Upper lobe of right lung (tissue), 1 donor: ENCODE data around the gene PRKN. TPM values are rescaled to one million over a fixed set of nuclear protein-coding genes. Genes with fewer than 3 reads are reported as not detected.

Source experiments
- ATAC-seq: fragments of 200-7000 bp; cut with Tn5 transposase; one replicate; pipeline ENCODE4 v1.9.1; 2020; ENCODE audit warnings: mild to moderate bottlenecking, moderate library complexity
- DNase-seq: peaks from one replicate; pipeline ENCODE4 v3.0.0-alpha.2; 2020
- H3K27ac ChIP-seq: fragments of 200-600 bp; one replicate; pipeline ENCODE4 v1.8.0; 2022
- H3K27me3 ChIP-seq: fragments of 200-600 bp; one replicate; pipeline ENCODE4 v1.8.0; 2022; ENCODE audit warnings: mild to moderate bottlenecking
- H3K36me3 ChIP-seq: fragments of 200-600 bp; one replicate; pipeline ENCODE4 v1.8.0; 2022
- H3K4me1 ChIP-seq: fragments of 200-600 bp; one replicate; pipeline ENCODE4 v1.8.0; 2022
- H3K4me3 ChIP-seq: fragments of 200-600 bp; one replicate; pipeline ENCODE4 v1.8.0; 2022; ENCODE audit warnings: mild to moderate bottlenecking
- H3K9me3 ChIP-seq: fragments of 200-600 bp; one replicate; pipeline ENCODE4 v1.8.0; 2022
- intact Hi-C: fragments of 100-400 bp; cut with DNase I; formaldehyde crosslinking; loops from one replicate; pipeline ENCODE4 v1.11.0; 2022
- total RNA-seq: library from RNA; stranded (reverse); fragmentation: NEBNext Ultra II Directional; extraction: Animal tissue kit (Norgen Biotek cat#: 25700); gene quantifications from one replicate; pipeline ENCODE4 v1.2.1, GENCODE V29; 2021
- TF ChIP-seq, protein P1 (sequence below): fragments of 200-600 bp; IDR thresholded peaks from one replicate; pipeline ENCODE4 v1.8.0; 2022; ENCODE audit warnings: antibody characterized with exemption
- donor health status: DM: no; HTN: yes; CAD: no; lungs with severe emphysema.

Gene PRKN
- total RNA-seq, 1 donor from 2014 or later, result 2.7 TPM

DNA sequence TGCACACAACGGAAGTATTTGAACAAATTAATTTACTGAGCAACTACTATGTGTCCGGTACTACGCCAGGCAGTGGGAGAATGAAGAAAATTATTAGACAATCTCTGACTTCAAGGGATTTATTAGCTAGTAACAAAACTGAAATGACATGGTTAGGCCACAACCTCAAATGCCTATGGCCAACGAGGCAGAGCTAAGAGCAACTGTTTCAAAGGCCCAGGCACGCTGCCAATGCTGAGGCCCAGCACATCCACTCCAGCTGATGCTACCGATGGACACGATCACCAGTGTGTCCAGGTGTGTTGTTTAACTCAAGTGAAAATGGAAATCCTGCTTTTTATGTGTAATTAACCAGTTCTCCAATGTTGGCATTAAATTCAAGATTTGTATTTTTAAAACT, 420.9 kb downstream of the PRKN start:
- Histone ChIP-seq H3K9me3 (no peaks in the 10 kb centered on the region), H3K27ac (no peak overlapping the region), H3K4me1 (no peaks in the 10 kb centered on the region), H3K4me3 (no peak overlapping the region), H3K27me3 (no peaks in the 10 kb centered on the region), H3K36me3 (no peaks in the 10 kb centered on the region)
- no peak for DNase-seq
- intact Hi-C loops, result no loop called here
- TF ChIP-seq, protein P1, sequence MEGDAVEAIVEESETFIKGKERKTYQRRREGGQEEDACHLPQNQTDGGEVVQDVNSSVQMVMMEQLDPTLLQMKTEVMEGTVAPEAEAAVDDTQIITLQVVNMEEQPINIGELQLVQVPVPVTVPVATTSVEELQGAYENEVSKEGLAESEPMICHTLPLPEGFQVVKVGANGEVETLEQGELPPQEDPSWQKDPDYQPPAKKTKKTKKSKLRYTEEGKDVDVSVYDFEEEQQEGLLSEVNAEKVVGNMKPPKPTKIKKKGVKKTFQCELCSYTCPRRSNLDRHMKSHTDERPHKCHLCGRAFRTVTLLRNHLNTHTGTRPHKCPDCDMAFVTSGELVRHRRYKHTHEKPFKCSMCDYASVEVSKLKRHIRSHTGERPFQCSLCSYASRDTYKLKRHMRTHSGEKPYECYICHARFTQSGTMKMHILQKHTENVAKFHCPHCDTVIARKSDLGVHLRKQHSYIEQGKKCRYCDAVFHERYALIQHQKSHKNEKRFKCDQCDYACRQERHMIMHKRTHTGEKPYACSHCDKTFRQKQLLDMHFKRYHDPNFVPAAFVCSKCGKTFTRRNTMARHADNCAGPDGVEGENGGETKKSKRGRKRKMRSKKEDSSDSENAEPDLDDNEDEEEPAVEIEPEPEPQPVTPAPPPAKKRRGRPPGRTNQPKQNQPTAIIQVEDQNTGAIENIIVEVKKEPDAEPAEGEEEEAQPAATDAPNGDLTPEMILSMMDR, result no peak
- ATAC-seq, result no peak

DNA sequence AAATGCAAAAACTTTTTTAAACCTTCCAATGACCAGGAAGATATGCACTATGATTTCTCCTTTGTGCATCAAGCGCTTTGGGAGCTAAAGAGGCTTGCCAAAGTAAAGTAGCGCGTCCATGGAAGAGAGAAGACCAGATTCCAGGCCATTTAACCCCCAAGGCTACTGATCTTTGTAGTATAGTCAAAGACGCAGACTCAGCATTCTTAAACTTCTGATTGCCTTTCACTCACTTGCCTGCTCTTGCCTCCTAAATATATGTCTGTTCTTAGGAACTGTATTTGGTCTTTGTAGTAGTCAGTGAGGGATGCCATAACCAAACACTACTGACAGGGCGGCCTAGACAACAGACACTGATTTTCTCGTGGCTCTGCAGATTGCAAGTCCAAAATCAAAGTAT, 426.4 kb downstream of the PRKN start:
- intact Hi-C loops, result no loop called here
- Histone ChIP-seq H3K4me3 (no peak overlapping the region), H3K27ac (no peak overlapping the region), H3K4me1 (no peaks in the 10 kb centered on the region), H3K27me3 (no peaks in the 10 kb centered on the region), H3K36me3 (no peaks in the 10 kb centered on the region), H3K9me3 (no peaks in the 10 kb centered on the region)
- ATAC-seq, result no peak
- TF ChIP-seq, protein P1, result no peak
- no peak for DNase-seq

DNA sequence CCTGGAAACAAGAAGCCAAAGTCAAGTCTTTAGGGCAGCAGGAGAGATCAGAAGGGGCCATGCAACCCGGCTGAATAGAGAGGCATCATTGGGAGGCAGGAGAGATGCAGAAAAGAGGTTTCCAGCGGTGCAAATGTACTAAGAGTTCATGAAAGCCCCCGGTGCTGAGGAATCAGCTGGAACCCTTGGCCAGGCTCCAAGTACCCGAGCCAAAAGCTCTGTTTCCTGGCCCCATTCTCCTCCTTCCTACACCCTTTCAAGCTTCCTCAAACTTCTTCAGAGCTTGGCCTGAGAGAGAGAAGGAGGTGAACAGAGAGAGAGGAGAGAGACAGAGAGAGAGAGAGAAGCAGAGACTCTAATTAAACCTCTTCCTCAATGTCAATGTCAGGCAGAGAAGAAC, 433.5 kb downstream of the PRKN start:
- no peak for ATAC-seq
- Histone ChIP-seq H3K4me1 (no peaks in the 10 kb centered on the region), H3K27me3 (no peaks in the 10 kb centered on the region), H3K9me3 (no peaks in the 10 kb centered on the region), H3K27ac (no peak overlapping the region), H3K36me3 (no peaks in the 10 kb centered on the region), H3K4me3 (no peak overlapping the region)
- intact Hi-C loops, result no loop called here
- TF ChIP-seq, protein P1, result no peak
- DNase-seq, result no peak

DNA sequence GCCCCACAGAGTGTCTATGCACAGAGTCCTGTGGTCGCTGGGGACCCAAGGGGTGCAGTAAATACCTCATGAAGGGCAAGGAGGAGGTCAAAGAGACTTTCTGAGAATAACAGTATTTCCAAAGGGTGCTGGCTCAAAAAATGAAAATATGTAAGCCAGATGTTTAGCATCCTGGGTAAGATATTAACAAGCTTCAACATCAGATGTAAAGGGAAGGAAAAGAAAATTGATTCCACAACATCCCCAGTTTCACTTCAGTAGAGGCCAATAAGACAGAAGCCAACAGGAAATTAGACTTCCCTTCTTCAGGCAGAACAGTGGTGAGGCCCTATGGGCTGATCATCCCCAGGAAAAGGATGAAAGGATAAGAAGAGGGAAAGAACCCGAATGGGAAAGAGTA, 434.7 kb downstream of the PRKN start:
- Histone ChIP-seq H3K4me3 (no peak overlapping the region), H3K9me3 (no peaks in the 10 kb centered on the region), H3K4me1 (no peaks in the 10 kb centered on the region), H3K27ac (no peak overlapping the region), H3K36me3 (no peaks in the 10 kb centered on the region), H3K27me3 (no peaks in the 10 kb centered on the region)
- intact Hi-C loops, result no loop called here
- ATAC-seq, result no peak
- DNase-seq, result no peak
- TF ChIP-seq, protein P1, result no peak

DNA sequence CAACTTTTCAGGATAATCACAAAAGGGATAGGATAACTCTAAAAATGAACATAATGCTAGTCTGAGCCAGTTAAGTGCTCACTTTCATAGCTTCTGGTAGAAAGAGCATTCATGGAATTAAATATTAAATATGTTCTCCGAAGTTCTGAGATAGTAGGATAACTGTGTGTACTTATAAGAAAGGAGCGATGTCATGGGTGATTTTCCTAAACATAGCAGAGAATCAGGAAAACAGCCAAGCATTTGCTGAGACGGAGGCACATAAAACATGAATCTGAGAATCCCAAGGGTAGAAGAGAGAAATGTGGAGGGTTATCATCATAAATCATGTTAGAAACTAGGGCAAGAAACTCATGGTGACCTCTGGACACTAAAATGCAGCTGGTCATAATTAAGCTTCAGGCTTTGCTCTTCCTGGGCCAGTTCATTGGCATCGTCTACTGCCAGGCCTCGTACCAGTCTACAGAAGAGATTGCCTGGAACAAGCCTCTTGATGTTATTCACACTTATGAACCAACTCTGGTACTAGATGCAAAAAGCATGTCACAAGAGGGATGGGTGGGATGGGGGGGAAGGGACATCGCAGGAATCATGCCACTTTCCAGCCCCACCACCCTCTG, 436.6 kb downstream of the PRKN start:
- Histone ChIP-seq H3K27ac (no peak overlapping the region), H3K27me3 (no peaks in the 10 kb centered on the region), H3K9me3 (no peaks in the 10 kb centered on the region), H3K4me1 (no peaks in the 10 kb centered on the region), H3K4me3 (no peak overlapping the region), H3K36me3 (no peaks in the 10 kb centered on the region)
- intact Hi-C loops, result no loop called here
- TF ChIP-seq, protein P1, result no peak
- DNase-seq, result no peak
- ATAC-seq, result no peak

DNA sequence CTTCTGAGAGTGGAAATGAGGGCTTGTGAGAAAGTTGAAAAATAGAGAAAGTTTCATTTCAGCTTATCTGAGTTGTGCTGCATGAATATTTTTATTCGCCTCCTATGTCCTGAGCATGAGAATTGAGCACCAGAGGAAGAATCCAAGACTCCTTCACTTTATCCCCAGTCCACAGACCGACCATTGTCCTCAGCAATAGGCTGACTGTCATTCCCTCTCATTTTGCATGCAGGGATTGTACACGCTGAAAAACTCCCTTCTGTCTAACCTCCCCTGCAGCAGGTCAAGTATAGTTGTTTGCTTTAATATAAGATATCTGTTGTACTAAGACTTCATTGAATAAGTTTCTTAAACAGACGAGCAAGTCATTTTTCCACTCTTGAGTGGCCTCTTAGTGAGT, 437.6 kb downstream of the PRKN start:
- no peak for ATAC-seq

More for the DNA sequence above, 437.6 kb downstream of the PRKN start:
- Histone ChIP-seq H3K27ac (no peak overlapping the region), H3K4me3 (no peak overlapping the region), H3K9me3 (no peaks in the 10 kb centered on the region), H3K27me3 (no peaks in the 10 kb centered on the region), H3K4me1 (no peaks in the 10 kb centered on the region), H3K36me3 (no peaks in the 10 kb centered on the region)
- DNase-seq, result no peak
- intact Hi-C loops, result no loop called here
- TF ChIP-seq, protein P1, result no peak
